ENCODE measurements around the gene NPM3. TPM values are rescaled to one million over a fixed set of nuclear protein-coding genes. Genes with fewer than 3 reads are reported as not detected.

NPM3 gene
- total RNA-seq, 6 donors from 2014 or later = 8.4 to 22.7 (median 16.8) TPM

DNA sequence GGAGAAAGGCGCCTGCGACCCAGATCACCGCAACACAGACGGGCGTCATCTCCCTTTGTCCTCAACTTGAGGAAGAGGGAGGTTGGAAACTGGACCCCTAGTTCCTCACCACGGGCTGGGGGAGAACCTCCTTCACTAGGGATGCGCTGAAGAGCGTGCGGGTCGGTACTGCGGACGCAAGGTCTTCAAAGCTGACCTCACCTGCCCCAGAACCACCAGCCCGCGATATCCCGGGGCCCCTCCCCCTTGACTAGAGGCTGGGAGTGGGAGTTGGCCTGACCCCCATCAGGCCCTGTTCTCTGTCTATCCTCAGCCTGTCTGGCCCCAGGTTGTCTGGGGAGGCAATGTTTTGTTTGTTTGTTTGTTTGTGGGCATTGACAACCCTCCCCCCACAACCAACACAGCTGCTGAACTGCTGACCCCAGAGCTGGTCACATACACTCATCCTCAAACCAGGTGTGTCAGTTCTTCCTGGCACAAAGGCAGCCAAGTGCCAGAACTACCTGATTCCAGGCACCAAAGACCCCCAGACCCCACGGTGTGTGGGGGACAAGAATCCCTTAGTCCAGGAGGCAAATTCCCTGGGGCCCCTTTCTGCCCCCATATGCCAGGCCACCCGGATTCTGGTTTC lies 2.9 kb downstream of the NPM3 start:
- H3K27ac ChIP-seq = no peak overlapping the region
- no peak for DNase-seq
- peak overlapping the region in 3 of 4 donors; percentile 38 to 50 (median 45) for H3K4me3 ChIP-seq
- peaks cover 2 to 35% (median 21%) of the 10 kb centered on the region in 4 donors for H3K27me3 ChIP-seq
- no peaks in the 10 kb centered on the region for H3K9me3 ChIP-seq
- no peak for ATAC-seq (ENCODE audit: low FRiP score in 2 of 2)
- peaks cover 56 to 70% (median 61%) of the 10 kb centered on the region in 4 donors for H3K4me1 ChIP-seq
- TF ChIP-seq, protein P1, sequence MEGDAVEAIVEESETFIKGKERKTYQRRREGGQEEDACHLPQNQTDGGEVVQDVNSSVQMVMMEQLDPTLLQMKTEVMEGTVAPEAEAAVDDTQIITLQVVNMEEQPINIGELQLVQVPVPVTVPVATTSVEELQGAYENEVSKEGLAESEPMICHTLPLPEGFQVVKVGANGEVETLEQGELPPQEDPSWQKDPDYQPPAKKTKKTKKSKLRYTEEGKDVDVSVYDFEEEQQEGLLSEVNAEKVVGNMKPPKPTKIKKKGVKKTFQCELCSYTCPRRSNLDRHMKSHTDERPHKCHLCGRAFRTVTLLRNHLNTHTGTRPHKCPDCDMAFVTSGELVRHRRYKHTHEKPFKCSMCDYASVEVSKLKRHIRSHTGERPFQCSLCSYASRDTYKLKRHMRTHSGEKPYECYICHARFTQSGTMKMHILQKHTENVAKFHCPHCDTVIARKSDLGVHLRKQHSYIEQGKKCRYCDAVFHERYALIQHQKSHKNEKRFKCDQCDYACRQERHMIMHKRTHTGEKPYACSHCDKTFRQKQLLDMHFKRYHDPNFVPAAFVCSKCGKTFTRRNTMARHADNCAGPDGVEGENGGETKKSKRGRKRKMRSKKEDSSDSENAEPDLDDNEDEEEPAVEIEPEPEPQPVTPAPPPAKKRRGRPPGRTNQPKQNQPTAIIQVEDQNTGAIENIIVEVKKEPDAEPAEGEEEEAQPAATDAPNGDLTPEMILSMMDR (IDR thresholded peaks at IDR 0.05) = peak in 2 of 6 experiments; percentile 2 to 23
- no peak for TF ChIP-seq POLR2A (IDR thresholded peaks at IDR 0.05)
- 21 to 25% methylated on average over 13 to 17 of the region's 17 CpGs for WGBS, 2 donors
- peaks cover 0 to 13% (median 2%) of the 10 kb centered on the region in 4 donors for H3K36me3 ChIP-seq

DNA sequence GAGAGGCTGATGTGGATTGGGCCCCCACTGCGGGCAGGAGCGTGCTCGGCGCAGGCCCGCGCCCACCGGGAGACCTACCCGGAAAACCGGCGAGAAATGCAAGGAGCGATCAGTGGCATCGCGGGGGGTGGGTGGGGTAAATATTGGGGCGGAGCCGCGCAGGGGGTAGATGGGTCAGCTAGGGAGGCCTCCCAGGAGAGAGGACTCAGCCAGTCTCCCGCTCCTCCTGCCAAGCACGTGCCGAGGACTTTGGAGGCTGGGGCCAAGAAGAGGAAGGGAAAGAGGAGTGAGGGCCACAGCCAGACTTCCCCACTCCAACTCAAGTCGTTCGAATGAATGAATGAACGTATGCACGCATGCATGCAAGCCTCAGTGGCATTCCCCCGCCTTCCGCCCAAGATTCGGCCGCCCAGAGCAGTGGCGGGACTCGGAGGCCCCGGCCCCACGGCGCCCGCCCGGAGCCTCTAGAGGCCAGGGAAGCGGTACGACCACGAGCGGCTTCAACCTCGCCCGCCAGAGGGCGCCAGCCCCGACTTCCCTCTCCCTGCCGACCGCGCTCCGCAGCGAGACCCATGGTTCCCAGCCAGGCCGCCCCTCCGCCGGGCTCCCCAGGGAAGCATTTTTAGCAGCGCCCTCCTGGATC lies 3.6 kb downstream of the NPM3 start:
- Histone ChIP-seq H3K4me1 (peaks cover 61 to 76% (median 67%) of the 10 kb centered on the region in 4 donors), H3K27me3 (peaks cover 3 to 41% (median 26%) of the 10 kb centered on the region in 4 donors), H3K4me3 (peak overlapping the region in 3 of 4 donors; percentile 38 to 50 (median 45)), H3K9me3 (no peaks in the 10 kb centered on the region), H3K36me3 (peaks cover 0 to 7% (median 0%) of the 10 kb centered on the region in 4 donors), H3K27ac (no peak overlapping the region)
- peak; percentile 87 to 88 for ATAC-seq (ENCODE audit: low FRiP score in 2 of 2)
- no peak for TF ChIP-seq EP300 (IDR thresholded peaks at IDR 0.05)
- TF ChIP-seq POLR2AphosphoS5 (IDR thresholded peaks at IDR 0.05) = no peak
- TF ChIP-seq, protein P1 (IDR thresholded peaks at IDR 0.05) = peak; percentile 82 to 89 (median 86)
- TF ChIP-seq POLR2A (IDR thresholded peaks at IDR 0.05) = no peak
- WGBS, 2 donors = 0 to 2% methylated on average over 2 to 42 of the region's 51 CpGs
- peak; percentile 85 to 97 for DNase-seq

DNA sequence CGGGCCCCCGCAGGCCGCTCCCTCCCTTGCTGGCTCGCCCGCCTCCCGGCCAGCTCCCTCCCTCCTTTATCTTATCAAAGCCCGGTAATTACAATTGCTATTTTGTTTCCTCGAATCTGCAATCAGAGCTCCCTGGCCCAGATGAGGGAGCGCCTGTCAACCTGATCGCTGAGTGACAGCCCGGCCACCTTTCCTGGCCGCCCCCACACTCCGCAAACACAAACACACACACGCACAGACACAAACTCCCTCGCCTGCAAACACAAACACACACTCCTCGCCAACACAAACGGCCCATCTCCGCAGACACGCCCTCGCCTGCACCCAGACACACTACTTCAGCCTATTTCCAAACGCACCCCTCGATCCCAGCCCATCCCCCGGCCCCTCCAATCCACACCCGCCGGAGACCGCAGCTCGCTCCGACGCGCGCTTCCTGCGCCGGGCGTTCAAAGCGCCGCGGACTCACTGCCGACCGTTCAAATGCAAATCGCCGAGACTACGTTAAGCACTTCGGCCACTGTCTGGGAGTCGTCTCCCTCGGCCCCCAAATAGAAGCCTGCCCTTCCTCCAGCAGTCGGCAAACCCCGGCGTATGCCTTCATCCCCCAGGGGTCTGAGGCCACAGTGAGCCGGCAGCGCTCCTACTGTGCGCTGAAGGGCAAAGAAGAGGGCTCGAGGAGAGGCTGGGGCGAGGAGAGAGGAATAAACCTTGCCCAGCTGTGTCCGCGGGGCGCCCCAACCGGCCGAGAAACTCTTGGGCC lies 4.3 kb downstream of the NPM3 start:
- WGBS, 2 donors = 3 to 6% methylated on average over 39 to 49 of the region's 58 CpGs
- ATAC-seq (ENCODE audit: low FRiP score in 2 of 2) (peak in 1 of 2 donors; percentile 49), DNase-seq (peak in 1 of 2 donors; percentile 89)
- peaks cover 0 to 2% (median 0%) of the 10 kb centered on the region in 4 donors for H3K36me3 ChIP-seq
- H3K27me3 ChIP-seq = peaks cover 3 to 46% (median 33%) of the 10 kb centered on the region in 4 donors
- TF ChIP-seq EP300 (IDR thresholded peaks at IDR 0.05) = no peak
- peak overlapping the region in 3 of 4 donors; percentile 38 to 50 (median 45) for H3K4me3 ChIP-seq
- no peaks in the 10 kb centered on the region for H3K9me3 ChIP-seq
- no peak overlapping the region for H3K27ac ChIP-seq
- peaks cover 57 to 78% (median 66%) of the 10 kb centered on the region in 4 donors for H3K4me1 ChIP-seq

DNA sequence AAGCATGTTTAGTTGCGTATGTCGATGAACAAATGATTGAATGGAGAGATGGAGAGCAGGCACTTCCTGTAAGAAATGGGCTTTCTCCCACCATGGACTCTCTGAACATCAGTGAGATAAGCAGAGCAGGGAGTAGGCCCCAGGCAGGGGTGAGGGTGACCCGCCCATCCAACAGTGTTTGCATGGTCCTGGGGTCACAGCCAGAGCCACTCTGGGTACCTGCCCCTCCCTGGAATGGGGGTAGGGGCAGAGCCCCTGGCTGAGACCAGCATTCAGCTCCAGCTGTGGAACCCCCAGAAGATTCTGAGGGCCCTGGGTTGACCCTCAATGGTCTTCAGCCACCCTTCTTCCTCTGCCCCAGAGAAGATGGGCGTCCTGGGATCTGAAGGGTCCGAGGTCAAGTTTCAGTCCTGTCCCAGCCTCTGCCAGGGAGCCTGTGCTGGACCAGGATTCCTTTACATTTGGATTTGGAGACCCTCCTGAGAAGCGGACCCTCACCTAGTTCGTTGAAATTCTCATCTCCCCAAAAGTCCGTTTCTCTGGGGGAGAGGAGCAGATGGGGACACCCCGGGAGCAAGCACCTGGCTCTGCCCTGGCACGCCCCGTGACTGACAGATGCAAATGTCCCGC lies 5.0 kb downstream of the NPM3 start:
- Histone ChIP-seq H3K4me3 (peak overlapping the region in 2 of 4 donors; percentile 45 to 50), H3K27me3 (peaks cover 3 to 46% (median 35%) of the 10 kb centered on the region in 4 donors), H3K27ac (no peak overlapping the region), H3K4me1 (peaks cover 51 to 71% (median 61%) of the 10 kb centered on the region in 4 donors), H3K9me3 (no peaks in the 10 kb centered on the region), H3K36me3 (no peaks in the 10 kb centered on the region)
- no peak for TF ChIP-seq POLR2A (IDR thresholded peaks at IDR 0.05)
- no peak for TF ChIP-seq EP300 (IDR thresholded peaks at IDR 0.05)
- TF ChIP-seq, protein P1 (IDR thresholded peaks at IDR 0.05) = no peak
- no peak for TF ChIP-seq POLR2AphosphoS5 (IDR thresholded peaks at IDR 0.05)
- ATAC-seq (ENCODE audit: low FRiP score in 2 of 2) (no peak), DNase-seq (no peak)
- 61 to 63% methylated on average over 12 of the region's 12 CpGs for WGBS, 2 donors
